HFFc6 (cell line): ENCODE results near the gene DCAF15. TPM values are rescaled to one million over a fixed set of nuclear protein-coding genes. Genes with fewer than 3 reads are reported as not detected.

ENCODE experiments used
- DNase-seq: peaks from one replicate; pipeline ENCODE4 v3.0.0-alpha.2; 2018
- H3K27ac Mint-ChIP-seq: 2 replicates; pipeline ENCODE4 v1.8.0; 2020; ENCODE audit warnings: mild to moderate bottlenecking, mixed read lengths
- H3K27me3 Mint-ChIP-seq: 2 replicates; pipeline ENCODE4 v1.8.0; 2021; ENCODE audit warnings: mild to moderate bottlenecking, moderate library complexity, mixed read lengths; ENCODE audit not compliant: insufficient read depth
- H3K36me3 Mint-ChIP-seq: 2 replicates; pipeline ENCODE4 v1.8.0; 2021; ENCODE audit warnings: low read depth, mixed read lengths
- H3K4me1 Mint-ChIP-seq: 2 replicates; pipeline ENCODE4 v1.8.0; 2020; ENCODE audit warnings: low read depth, mixed read lengths
- H3K4me3 Mint-ChIP-seq: 2 replicates; pipeline ENCODE4 v1.8.0; 2020; ENCODE audit warnings: mild to moderate bottlenecking, moderate library complexity, mixed read lengths
- H3K9me3 Mint-ChIP-seq: 2 replicates; pipeline ENCODE4 v1.8.0; 2020; ENCODE audit warnings: mild to moderate bottlenecking, mixed read lengths
- total RNA-seq, 6 experiments: library from RNA; stranded (reverse); fragmentation: NEBNext Ultra II Directional; extraction: Animal tissue kit (Norgen Biotek cat#: 25700); gene quantifications; 2 replicates in 1 of 6; 3 replicates in 5 of 6; pipeline ENCODE4 v1.2.3, GENCODE V29; 2021
- TF ChIP-seq, protein P1 (sequence below): fragments of 200-600 bp; sonication (generic); IDR thresholded peaks from 2 replicates; pipeline ENCODE4 v1.5.0; 2021; ENCODE audit warnings: antibody characterized with exemption, mild to moderate bottlenecking

The DCAF15 gene
- total RNA-seq, 6 experiments from 2014 or later, result 19.9 to 29.0 (median 26.5) TPM

DNA sequence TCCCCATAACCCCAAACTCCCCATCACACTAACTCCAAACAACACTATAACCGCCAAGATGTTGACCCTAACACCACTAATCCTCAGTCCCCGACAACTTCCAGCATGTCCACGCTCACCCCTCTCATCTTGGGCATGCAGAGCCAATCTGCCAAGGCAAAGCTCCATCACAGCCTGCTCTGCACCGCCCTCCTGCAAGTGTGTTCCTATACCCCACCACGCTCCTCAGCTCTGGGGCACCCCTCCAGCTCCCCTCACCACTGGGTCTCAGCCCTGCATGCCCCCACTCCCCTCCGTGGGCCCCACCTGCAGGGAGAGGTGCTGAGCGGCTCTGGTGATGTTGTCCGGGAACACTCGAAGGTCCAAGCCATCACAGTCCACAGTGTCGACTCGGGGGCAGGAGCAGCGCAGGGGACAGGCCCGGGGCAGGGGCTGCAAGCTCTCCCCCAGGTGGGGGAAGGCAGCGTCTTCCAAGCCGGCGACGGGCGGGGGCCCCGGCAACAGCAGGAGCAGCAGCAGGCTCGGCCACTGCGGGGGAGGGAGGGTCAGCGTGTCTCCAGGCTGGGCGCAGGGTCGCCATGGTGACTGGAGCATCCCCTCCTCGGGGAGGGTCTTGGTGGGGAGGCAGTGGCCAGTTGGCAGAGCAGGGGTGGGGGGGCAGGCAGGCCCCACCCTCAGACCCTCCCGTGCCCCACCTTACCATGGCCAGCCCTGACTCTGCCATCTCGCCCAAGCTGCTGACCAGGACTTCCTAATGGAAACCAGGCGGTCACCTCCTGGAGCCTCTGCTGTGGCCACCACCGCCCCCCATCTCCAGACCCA, 14.6 kb upstream of the DCAF15 start:
- DNase-seq, result no peak
- TF ChIP-seq, protein P1, sequence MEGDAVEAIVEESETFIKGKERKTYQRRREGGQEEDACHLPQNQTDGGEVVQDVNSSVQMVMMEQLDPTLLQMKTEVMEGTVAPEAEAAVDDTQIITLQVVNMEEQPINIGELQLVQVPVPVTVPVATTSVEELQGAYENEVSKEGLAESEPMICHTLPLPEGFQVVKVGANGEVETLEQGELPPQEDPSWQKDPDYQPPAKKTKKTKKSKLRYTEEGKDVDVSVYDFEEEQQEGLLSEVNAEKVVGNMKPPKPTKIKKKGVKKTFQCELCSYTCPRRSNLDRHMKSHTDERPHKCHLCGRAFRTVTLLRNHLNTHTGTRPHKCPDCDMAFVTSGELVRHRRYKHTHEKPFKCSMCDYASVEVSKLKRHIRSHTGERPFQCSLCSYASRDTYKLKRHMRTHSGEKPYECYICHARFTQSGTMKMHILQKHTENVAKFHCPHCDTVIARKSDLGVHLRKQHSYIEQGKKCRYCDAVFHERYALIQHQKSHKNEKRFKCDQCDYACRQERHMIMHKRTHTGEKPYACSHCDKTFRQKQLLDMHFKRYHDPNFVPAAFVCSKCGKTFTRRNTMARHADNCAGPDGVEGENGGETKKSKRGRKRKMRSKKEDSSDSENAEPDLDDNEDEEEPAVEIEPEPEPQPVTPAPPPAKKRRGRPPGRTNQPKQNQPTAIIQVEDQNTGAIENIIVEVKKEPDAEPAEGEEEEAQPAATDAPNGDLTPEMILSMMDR, result no peak
- Mint-ChIP-seq H3K27ac (peak overlapping the region; percentile 56; the same call in 1 of the 2 replicates), H3K4me1 (peaks cover 11% of the 10 kb centered on the region), H3K9me3 (no peaks in the 10 kb centered on the region), H3K4me3 (peak overlapping the region; percentile 74), H3K36me3 (no peaks in the 10 kb centered on the region), H3K27me3 (peaks cover 3% of the 10 kb centered on the region; the same call in 1 of the 2 replicates)

DNA sequence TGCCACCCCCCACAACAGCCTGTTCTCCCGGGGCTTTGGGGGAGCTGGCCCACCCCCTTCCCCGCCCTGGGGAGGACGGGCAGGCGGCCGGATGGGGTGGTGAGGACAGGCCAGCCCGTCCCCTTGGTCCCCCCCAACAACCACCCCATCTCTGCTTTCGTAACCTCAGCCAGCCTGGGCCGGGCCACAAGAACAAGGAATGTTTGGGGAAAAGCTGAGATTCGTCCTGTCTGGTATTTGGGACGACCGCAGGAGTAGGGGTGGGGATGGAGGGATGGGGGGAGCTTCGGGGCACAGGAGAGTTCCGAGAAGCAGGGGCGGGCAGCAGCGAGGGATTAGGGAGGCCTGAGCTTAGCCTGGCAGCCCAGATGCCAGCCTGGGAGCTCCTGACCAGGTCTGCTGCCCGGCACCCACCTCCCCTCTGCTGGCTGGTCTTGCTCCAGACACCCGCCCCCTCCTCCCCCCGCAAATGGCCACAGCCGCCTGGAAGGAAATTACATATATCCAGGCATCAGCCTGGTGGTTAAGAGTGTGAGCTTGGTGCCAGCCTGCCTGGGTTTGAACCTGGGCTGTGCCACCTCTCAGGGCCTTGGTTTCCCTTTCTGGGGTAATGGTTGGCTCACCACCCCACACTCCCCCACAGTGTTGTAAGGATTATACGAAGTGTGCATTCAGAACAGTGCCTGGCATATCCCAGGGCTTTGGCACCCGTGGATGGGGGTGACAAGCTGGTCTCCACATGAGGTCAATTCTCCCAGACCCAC, 13.8 kb upstream of the DCAF15 start, which contains the start of gene PODNL1:
Gene PODNL1 (minus strand): TSS at position 117 of the 764 bp plus-strand sequence. CDS start 236 bp downstream, outside the sequence.
- Mint-ChIP-seq H3K27ac (peak within 1 kb of the TSS; percentile 56; the same call in 1 of the 2 replicates), H3K36me3 (no peaks in the 10 kb centered on the region), H3K4me3 (peak within 1 kb of the TSS; percentile 74), H3K4me1 (peaks cover 11% of the 10 kb centered on the region), H3K27me3 (peaks cover 3% of the 10 kb centered on the region; the same call in 1 of the 2 replicates), H3K9me3 (no peaks in the 10 kb centered on the region)
- DNase-seq, result peak; percentile 62
- TF ChIP-seq, protein P1, result no peak

DNA sequence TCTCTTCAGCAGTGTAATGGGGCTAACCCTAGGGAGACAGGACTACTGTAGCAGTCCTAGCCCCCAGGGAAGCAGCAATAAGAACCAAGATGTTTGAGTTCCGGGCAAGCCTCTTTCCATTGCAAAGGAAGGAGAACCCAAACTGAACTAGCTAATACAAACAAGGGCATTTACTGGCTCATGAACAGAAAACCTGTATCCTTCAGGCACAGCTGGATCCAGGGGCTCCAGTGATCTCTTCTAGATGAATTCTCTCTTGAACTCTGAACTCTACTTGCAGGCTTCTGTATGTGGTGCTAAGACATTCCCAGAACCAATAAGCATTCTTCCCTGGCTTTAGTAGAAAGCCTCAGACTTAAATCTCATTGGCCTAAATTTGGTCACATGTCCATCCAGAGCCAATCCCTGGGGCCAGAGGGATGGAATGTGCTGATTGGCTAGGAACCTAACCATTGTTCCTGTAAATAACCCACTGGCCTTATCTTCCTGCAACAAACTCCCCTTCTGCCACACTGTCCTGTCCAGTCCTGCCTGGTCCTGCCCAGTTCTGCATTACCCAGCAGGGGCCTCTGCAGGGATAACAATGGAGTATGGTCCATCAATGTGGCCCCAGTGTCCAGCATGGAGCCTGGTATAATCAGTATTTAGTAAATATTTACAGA, 10.2 kb upstream of the DCAF15 start:
- H3K9me3 Mint-ChIP-seq, result no peaks in the 10 kb centered on the region
- no peaks in the 10 kb centered on the region for H3K36me3 Mint-ChIP-seq
- peaks cover 3% of the 10 kb centered on the region; the same call in 1 of the 2 replicates for H3K27me3 Mint-ChIP-seq
- H3K4me3 Mint-ChIP-seq, result no peak overlapping the region
- TF ChIP-seq, protein P1, result no peak
- no peak for DNase-seq
- no peak overlapping the region for H3K27ac Mint-ChIP-seq
- peaks cover 10% of the 10 kb centered on the region for H3K4me1 Mint-ChIP-seq

DNA sequence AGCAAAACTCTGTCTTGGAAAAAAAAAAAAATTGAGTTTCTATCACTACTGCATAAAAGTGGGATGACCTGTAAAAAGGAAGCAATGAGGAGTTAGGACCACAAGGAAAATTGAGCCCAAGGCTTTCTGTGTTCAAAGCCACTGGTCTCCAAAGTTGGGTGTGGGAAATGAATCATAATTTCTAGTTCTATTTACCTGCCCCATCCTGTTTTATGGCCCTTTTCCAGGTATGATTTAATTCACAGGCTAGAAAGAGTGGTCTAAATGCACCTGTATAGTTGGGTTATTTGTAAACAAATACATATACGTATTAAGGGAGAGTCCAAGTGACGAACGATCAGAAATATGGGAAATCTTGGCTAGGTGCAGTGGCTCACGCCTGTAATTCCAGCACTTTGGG, 5.9 kb upstream of the DCAF15 start:
- Mint-ChIP-seq H3K9me3 (no peaks in the 10 kb centered on the region), H3K4me1 (no peaks in the 10 kb centered on the region; the same call in 1 of the 2 replicates), H3K4me3 (no peak overlapping the region), H3K27me3 (peaks cover 2% of the 10 kb centered on the region; the same call in 1 of the 2 replicates), H3K36me3 (no peaks in the 10 kb centered on the region), H3K27ac (no peak overlapping the region)
- no peak for DNase-seq
- TF ChIP-seq, protein P1, result no peak

DNA sequence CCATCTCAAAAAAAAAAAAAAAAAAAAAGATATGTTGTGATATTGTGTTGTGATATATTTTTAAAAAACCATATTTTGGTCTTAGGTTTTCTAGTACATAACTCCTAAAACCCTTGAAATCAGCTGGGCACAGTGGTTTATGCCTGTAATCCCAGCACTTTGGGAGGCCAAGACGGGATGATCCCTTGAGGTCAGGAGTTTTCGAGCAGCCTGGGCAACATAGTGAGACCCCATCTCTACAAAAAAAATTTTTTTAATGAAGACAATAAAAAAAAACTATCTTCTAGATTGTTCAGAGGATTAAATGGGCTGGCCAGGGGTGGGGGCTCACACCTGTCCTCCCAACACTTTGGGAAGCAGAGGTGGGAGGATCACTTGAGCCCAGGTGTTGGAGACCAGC, 1.3 kb upstream of the DCAF15 start:
- H3K36me3 Mint-ChIP-seq, result no peaks in the 10 kb centered on the region
- TF ChIP-seq, protein P1, result no peak

More for the DNA sequence above, 1.3 kb upstream of the DCAF15 start:
- H3K9me3 Mint-ChIP-seq, result no peaks in the 10 kb centered on the region
- no peaks in the 10 kb centered on the region for H3K27me3 Mint-ChIP-seq
- no peak overlapping the region for H3K27ac Mint-ChIP-seq
- no peak for DNase-seq
- no peak overlapping the region for H3K4me3 Mint-ChIP-seq
- H3K4me1 Mint-ChIP-seq, result peaks cover 16% of the 10 kb centered on the region
